Vagina (tissue), 2 donors: ENCODE measurements around the gene ANO10.

Experiments
- POLR2A ChIP-seq, 2 donors: fragments of 450-650 bp; IDR thresholded peaks; one replicate each; pipeline ENCODE4 v1.6.1; 2017; ENCODE audit warnings: antibody characterized with exemption in 2 of 2, mild to moderate bottlenecking in 2 of 2, moderate library complexity in 2 of 2
- POLR2AphosphoS5 ChIP-seq, 2 donors: sonication (generic); formaldehyde crosslinking; IDR thresholded peaks; one replicate each; pipeline ENCODE4 v1.9.0; 2017; ENCODE audit warnings: antibody characterized with exemption in 2 of 2, mild to moderate bottlenecking in 2 of 2, low read depth in 1 of 2; ENCODE audit not compliant: insufficient read depth in 1 of 2
- TF ChIP-seq, protein P1 (sequence below), 3 experiments: fragments of 450-650 bp in 2 of 3; fragments of 200-600 bp in 1 of 3; sonication (generic) in 1 of 3; IDR thresholded peaks; one replicate each; pipeline ENCODE4 v1.5.1; 2017 to 2019; ENCODE audit warnings: antibody characterized with exemption in 3 of 3, mild to moderate bottlenecking in 2 of 3, moderate library complexity in 2 of 3

DNA sequence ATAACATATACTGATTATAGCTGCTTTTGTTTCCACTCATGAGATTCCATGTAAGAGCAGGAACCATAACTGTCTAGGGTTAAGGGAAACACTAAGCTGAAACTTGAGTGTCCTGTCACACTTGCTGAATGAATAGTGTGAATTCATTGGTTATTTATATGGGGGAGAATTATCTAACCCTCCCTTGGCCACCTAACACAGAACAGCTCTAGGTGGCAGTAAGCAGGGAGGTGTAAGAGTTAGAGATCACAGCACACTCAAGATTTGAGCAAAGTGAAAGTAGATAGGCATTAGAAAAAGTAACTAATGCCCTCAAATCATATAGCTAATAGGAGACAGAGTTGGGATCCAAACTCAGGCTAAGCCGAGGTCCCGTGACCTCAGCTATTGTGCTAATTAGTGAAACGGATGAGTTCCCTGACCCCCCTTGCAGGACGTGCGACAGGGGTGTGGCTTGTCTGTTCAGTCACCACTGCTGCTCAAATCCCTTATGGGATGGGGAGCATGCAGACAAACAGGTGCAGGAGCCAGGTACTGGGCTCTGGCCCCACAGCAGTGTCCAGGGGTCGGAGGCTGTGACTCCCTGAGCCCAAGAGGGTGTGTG is 27.7 kb upstream of the ANO10 start:
- TF ChIP-seq, protein P1, sequence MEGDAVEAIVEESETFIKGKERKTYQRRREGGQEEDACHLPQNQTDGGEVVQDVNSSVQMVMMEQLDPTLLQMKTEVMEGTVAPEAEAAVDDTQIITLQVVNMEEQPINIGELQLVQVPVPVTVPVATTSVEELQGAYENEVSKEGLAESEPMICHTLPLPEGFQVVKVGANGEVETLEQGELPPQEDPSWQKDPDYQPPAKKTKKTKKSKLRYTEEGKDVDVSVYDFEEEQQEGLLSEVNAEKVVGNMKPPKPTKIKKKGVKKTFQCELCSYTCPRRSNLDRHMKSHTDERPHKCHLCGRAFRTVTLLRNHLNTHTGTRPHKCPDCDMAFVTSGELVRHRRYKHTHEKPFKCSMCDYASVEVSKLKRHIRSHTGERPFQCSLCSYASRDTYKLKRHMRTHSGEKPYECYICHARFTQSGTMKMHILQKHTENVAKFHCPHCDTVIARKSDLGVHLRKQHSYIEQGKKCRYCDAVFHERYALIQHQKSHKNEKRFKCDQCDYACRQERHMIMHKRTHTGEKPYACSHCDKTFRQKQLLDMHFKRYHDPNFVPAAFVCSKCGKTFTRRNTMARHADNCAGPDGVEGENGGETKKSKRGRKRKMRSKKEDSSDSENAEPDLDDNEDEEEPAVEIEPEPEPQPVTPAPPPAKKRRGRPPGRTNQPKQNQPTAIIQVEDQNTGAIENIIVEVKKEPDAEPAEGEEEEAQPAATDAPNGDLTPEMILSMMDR (IDR thresholded peaks at IDR 0.05): no peak
- TF ChIP-seq POLR2AphosphoS5 (IDR thresholded peaks at IDR 0.05; ENCODE audit: insufficient read depth in 1 of 2, low read depth in 1 of 2): no peak
- no peak for TF ChIP-seq POLR2A (IDR thresholded peaks at IDR 0.05)
